Kidney epithelial cell (primary cell): Measurements from ENCODE around the gene MYG1. TPM values are rescaled to one million over a fixed set of nuclear protein-coding genes. Genes with fewer than 3 reads are reported as not detected.

ENCODE experiments used
- DNase-seq: peaks from one replicate; pipeline ENCODE4 v3.0.0-alpha.2; 2010; ENCODE audit warnings: low read depth
- H3K27me3 ChIP-seq: 2 replicates; pipeline ENCODE4 v1.6.0; 2011; ENCODE audit warnings: low read length; ENCODE audit not compliant: control insufficient read depth, insufficient read depth
- H3K36me3 ChIP-seq: 2 replicates; pipeline ENCODE4 v1.5.1; 2011; ENCODE audit warnings: low read length; ENCODE audit not compliant: control insufficient read depth, insufficient read depth
- H3K4me3 ChIP-seq: 2 replicates; pipeline ENCODE4 v1.5.1; 2011; ENCODE audit warnings: low read depth, mild to moderate bottlenecking, control low read depth, low read length
- CTCF ChIP-seq: IDR thresholded peaks from 2 replicates; pipeline ENCODE4 v1.5.1; 2011; ENCODE audit warnings: mild to moderate bottlenecking, moderate library complexity, low read length, control low read depth, inconsistent platforms; ENCODE audit not compliant: insufficient read depth, poor library complexity, severe bottlenecking
- total RNA-seq: library from RNA; depleted of rRNA; stranded (reverse); fragments of >200 nt; gene quantifications from 2 replicates; pipeline ENCODE4 v1.2.3, GENCODE V29; 2015

MYG1 gene
- total RNA-seq, 1 donor from 2014 or later, result 75.3 TPM

DNA sequence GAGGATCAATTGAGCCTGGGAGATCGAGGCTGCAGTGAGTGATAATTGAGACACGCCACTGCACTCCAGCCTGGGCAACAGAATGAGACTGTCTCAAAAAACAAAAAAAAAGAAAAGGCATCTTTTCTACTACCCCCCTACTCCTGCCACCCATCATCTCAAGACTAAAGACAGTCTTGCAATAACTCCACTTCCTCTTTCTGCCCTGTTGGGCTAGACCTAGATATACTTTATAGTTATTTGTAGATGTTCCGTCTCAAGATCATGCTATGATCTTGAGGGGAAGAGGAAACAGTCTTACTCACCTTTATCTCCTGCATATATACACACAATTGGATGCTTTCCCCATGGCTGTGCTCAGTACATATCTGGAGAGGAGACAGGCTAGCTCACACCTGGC lies 43.5 kb upstream of the MYG1 start:
- Histone ChIP-seq H3K4me3 (no peak overlapping the region), H3K27me3 (no peaks in the 10 kb centered on the region), H3K36me3 (peaks cover 2% of the 10 kb centered on the region)
- DNase-seq, result no peak
- no peak for TF ChIP-seq CTCF

GRCh38 chr12:53258541-53259539 lies 40.7 kb upstream of the MYG1 start:
- no peak for DNase-seq
- Histone ChIP-seq H3K4me3 (no peak overlapping the region), H3K36me3 (peaks cover 1% of the 10 kb centered on the region), H3K27me3 (no peaks in the 10 kb centered on the region)
- no peak for TF ChIP-seq CTCF

DNA sequence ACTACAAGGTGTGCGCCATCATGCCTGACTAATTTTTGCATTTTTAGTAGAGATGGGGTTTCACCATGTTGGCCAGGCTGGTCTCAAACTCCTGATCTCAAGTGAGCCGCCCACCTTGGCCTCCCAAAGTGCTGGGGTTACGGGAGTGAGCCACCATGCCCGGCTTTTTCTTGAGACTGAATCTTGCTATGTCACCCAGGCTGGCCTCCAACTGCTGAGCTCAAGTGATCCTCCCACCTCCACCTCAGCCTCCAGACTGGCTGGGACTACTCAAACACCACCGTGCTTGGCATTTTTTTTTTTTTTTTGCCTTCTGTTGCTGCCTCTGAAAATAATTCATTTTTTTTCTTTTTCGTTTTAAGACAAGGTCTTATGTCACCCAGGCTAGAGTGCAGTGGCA lies 39.6 kb upstream of the MYG1 start:
- Histone ChIP-seq H3K4me3 (no peak overlapping the region), H3K27me3 (no peaks in the 10 kb centered on the region), H3K36me3 (no peaks in the 10 kb centered on the region)
- no peak for DNase-seq
- TF ChIP-seq CTCF, result no peak

- no peaks in the 10 kb centered on the region for H3K27me3 ChIP-seq
- DNase-seq, result no peak
- no peak overlapping the region for H3K4me3 ChIP-seq
- no peak for TF ChIP-seq CTCF
- no peaks in the 10 kb centered on the region for H3K36me3 ChIP-seq
Measured at GRCh38 chr12:53265783-53266182, 33.7 kb upstream of the MYG1 start.

GRCh38 chr12:53267306-53267998 lies 32.0 kb upstream of the MYG1 start:
- no peak for DNase-seq
- Histone ChIP-seq H3K36me3 (no peaks in the 10 kb centered on the region), H3K27me3 (no peaks in the 10 kb centered on the region), H3K4me3 (peak overlapping the region; percentile 79)
- no peak for TF ChIP-seq CTCF
